Muscle of arm (tissue), 12 donors: ENCODE data around the gene DDRGK1. TPM values are rescaled to one million over a fixed set of nuclear protein-coding genes. Genes with fewer than 3 reads are reported as not detected.

ENCODE experiments used
- DNase-seq: peaks from one replicate; pipeline ENCODE4 v3.0.0-alpha.2; 2013
- polyA plus RNA-seq, 12 donors: library from polyadenylated mRNA; unstranded; fragments of 120-200 nt; gene quantifications; one replicate each; pipeline ENCODE4 v1.2.1, GENCODE V29; 2013; ENCODE audit not compliant: insufficient read length in 12 of 12

Gene DDRGK1
- polyA plus RNA-seq, 12 donors, result 20.3 to 39.3 (median 26.8) TPM; not detected in 1

- DNase-seq, result no peak
Measured at GRCh38 chr20:3237958-3238615, 33.6 kb upstream of the DDRGK1 start.

GRCh38 chr20:3237011-3237957 lies 32.8 kb upstream of the DDRGK1 start:
- no peak for DNase-seq

- no peak for DNase-seq
Measured at GRCh38 chr20:3235666-3236324, 31.3 kb upstream of the DDRGK1 start.

GRCh38 chr20:3233991-3234498 lies 29.6 kb upstream of the DDRGK1 start:
- no peak for DNase-seq

- no peak for DNase-seq
Measured at GRCh38 chr20:3233131-3233990, 28.9 kb upstream of the DDRGK1 start.

- no peak for DNase-seq
Measured at GRCh38 chr20:3231889-3232588, 27.6 kb upstream of the DDRGK1 start.

GRCh38 chr20:3231116-3231515 lies 26.6 kb upstream of the DDRGK1 start:
- DNase-seq, result no peak

- no peak for DNase-seq
Measured at GRCh38 chr20:3229798-3230197, 25.3 kb upstream of the DDRGK1 start.

GRCh38 chr20:3229158-3229557 lies 24.7 kb upstream of the DDRGK1 start:
- no peak for DNase-seq

GRCh38 chr20:3228750-3229032 lies 24.2 kb upstream of the DDRGK1 start:
- no peak for DNase-seq

GRCh38 chr20:3227936-3228749 lies 23.7 kb upstream of the DDRGK1 start:
- no peak for DNase-seq

GRCh38 chr20:3227506-3227905 lies 23.0 kb upstream of the DDRGK1 start:
- no peak for DNase-seq

- DNase-seq, result no peak
Measured at GRCh38 chr20:3226864-3227263, 22.4 kb upstream of the DDRGK1 start.

GRCh38 chr20:3226093-3226492 lies 21.6 kb upstream of the DDRGK1 start:
- DNase-seq, result no peak

- no peak for DNase-seq
Measured at GRCh38 chr20:3224681-3225421, 20.4 kb upstream of the DDRGK1 start.

- DNase-seq, result no peak
Measured at GRCh38 chr20:3223994-3224680, 19.7 kb upstream of the DDRGK1 start.

- DNase-seq, result no peak
Measured at GRCh38 chr20:3223651-3223993, 19.1 kb upstream of the DDRGK1 start.
